AG04449 (cell line): ENCODE measurements around the gene GABARAP.
A peak's percentile ranks its signal among the peaks of the same experiment; 100 is the strongest.

Experiments used
- CTCF ChIA-PET: fragments of 350-600 bp; formaldehyde crosslinking; extraction: SDS; loops from one replicate; lab custom pipeline; 2021; ENCODE audit warnings: antibody characterized with exemption; lab: Yijun Ruan, JAX
- POLR2A ChIA-PET: fragments of 400-600, 350-600 bp; formaldehyde crosslinking; extraction: SDS; loops from one replicate; lab custom pipeline; 2020; ENCODE audit warnings: antibody characterized with exemption, inconsistent platforms; lab: Yijun Ruan, JAX
- DNase-seq: peaks from one replicate; pipeline ENCODE4 v3.0.0-alpha.2; 2010; ENCODE audit warnings: low read depth, low spot score
- H3K4me3 ChIP-seq: 2 replicates; pipeline ENCODE4 v1.5.1; 2011; ENCODE audit warnings: low read depth, mild to moderate bottlenecking, control low read depth, low read length
- TF ChIP-seq, protein P1 (sequence below): IDR thresholded peaks from one replicate; pipeline ENCODE4 v1.5.1; 2011; ENCODE audit warnings: mild to moderate bottlenecking, moderate library complexity, low read length, control low read depth, inconsistent platforms; ENCODE audit not compliant: insufficient read depth; ENCODE audit errors: missing control alignments

Gene GABARAP

DNA sequence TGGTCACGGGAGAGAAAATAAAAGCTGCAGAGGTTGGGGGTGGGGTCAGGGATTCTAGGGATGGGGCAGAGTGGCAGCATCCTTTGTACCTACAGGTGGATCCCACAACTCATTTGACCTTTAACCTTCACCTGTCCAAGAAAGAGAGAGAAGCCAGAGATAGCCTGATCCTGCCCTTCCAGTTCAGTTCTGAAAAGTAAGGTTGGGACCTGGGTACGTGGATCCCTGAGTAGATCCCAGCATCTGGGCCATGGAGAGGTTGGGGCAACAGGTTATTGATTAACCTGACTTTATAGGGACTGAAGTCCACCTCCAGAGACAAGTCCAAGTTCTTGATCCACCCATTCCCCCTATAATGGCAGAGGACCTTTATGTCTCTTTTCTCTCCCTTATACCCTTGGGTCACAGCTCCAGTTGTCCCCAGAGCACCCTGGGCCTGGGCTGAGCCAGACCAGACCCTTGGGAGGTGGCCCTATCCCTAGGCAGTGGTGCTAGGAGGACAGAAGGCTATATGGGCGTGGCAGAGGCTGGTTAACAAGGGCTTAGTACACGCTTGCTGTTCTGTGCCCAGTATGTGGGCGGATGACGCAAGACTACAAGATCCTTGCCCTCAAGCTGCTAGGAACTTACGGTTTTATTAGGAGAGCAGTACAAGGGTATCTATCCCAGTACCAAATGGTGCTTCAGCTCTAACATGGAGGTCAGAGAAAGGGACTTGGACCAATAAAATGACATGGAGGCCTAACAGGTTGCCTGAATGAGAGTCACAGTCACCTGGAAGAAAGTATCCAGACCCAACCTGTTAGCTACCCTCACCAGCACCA, 16.7 kb upstream of the GABARAP start:
- TF ChIP-seq, protein P1, sequence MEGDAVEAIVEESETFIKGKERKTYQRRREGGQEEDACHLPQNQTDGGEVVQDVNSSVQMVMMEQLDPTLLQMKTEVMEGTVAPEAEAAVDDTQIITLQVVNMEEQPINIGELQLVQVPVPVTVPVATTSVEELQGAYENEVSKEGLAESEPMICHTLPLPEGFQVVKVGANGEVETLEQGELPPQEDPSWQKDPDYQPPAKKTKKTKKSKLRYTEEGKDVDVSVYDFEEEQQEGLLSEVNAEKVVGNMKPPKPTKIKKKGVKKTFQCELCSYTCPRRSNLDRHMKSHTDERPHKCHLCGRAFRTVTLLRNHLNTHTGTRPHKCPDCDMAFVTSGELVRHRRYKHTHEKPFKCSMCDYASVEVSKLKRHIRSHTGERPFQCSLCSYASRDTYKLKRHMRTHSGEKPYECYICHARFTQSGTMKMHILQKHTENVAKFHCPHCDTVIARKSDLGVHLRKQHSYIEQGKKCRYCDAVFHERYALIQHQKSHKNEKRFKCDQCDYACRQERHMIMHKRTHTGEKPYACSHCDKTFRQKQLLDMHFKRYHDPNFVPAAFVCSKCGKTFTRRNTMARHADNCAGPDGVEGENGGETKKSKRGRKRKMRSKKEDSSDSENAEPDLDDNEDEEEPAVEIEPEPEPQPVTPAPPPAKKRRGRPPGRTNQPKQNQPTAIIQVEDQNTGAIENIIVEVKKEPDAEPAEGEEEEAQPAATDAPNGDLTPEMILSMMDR = no peak
- CTCF ChIA-PET = interaction anchor here (1.2 to 3.3 kb wide), 4 partner anchors 21 to 302 kb away, joined by 3 to 13 read pairs (median 8); no protein-coding TSS in a partner anchor
- POLR2A ChIA-PET = interaction anchor here (0.5 to 1.2 kb wide), 2 partner anchors 23 to 52 kb away, joined by 3 read pairs; partner anchors contain the start of gene SLC2A4
- no peak for DNase-seq
- no peak overlapping the region for H3K4me3 ChIP-seq

DNA sequence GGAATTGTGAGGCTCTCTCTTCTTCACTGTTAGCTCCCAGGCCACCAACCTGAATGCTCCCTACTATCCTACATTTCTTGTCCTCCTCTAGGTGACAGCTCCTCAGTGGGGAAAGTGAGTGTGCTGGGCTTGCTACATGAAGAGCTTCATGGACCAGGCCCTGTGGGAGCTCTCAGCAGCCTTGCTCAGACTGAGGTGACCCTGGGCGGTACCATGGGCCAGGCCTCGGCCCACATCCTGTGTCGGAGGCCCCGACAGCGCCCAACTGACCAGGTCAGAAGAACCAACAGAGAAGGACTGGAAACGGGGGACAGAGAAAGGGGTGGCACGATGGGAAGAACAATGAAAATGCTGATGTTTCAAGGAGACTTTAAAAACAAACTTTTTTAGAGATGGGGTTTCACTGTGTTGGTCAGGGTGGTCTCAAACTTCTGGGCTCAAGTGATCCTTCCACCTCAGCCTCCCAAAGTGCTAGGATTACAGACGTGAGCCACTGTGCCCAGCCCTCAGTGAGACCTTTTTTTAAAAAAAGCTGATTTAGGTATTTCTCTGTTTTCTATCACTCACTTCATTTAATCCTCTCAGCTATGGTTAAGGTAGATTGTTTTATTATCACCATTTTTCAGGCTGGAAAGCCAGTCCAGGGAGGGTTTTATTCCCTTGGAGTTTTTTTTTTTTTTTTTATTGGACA, 14.7 kb upstream of the GABARAP start:
- DNase-seq = no peak
- H3K4me3 ChIP-seq = no peak overlapping the region
- TF ChIP-seq, protein P1 = no peak
- CTCF ChIA-PET = interaction anchor here (0.7 to 1.4 kb wide), 4 partner anchors 24 to 303 kb away, joined by 3 to 7 read pairs (median 4); partner anchors contain the start of gene SLC2A4
- POLR2A ChIA-PET = no interaction called here

DNA sequence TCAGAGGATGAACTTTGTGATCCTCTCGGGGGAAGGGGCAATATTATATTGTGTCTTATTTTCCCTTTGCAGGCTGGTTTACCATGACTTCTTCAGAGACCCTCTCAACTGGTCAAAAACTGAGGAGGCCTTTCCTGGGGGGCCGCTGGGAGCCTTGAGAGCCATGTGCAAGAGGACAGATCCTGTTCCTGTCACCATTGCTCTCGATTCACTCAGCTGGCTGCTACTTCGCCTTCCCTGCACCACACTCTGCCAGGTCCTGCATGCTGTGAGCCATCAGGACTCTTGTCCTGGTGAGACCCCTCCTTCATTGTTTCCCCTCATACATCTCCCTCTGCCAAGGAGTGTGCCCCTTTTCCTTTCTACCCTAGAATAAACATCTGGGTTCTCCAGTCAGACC, 12.3 kb upstream of the GABARAP start:
- TF ChIP-seq, protein P1 = no peak
- DNase-seq = no peak
- POLR2A ChIA-PET = no interaction called here
- H3K4me3 ChIP-seq = no peak overlapping the region
- CTCF ChIA-PET = interaction anchor here (1.4 to 2.2 kb wide), 3 partner anchors 10 to 306 kb away, joined by 3 to 9 read pairs (median 3); partner anchors contain the start of gene SLC2A4

DNA sequence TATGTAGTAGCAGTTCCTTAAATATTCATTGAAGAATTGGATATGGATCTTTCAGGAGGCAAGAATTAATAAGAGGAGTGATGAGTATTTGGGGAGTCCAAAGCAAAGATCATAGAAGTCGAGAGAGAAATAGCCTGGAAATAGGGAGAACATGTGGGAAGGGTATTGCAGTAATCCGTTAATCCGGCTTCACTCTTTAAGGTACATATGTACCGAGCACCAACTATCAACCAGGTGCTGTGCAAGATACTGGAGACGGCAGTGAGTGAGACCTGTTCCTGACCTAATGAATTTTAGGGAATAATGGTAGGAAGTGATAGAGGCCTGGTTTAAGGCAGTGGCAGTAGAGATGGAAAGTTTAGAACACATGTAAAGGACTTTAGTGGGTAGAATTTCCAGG, 10.8 kb upstream of the GABARAP start:
- ChIA-PET POLR2A (no interaction called here), CTCF (interaction anchor here (2.2 kb wide), 1 partner anchor 12 kb away, joined by 9 read pairs; no protein-coding TSS in a partner anchor)
- DNase-seq = no peak
- TF ChIP-seq, protein P1 = no peak
- H3K4me3 ChIP-seq = peak overlapping the region; percentile 84

DNA sequence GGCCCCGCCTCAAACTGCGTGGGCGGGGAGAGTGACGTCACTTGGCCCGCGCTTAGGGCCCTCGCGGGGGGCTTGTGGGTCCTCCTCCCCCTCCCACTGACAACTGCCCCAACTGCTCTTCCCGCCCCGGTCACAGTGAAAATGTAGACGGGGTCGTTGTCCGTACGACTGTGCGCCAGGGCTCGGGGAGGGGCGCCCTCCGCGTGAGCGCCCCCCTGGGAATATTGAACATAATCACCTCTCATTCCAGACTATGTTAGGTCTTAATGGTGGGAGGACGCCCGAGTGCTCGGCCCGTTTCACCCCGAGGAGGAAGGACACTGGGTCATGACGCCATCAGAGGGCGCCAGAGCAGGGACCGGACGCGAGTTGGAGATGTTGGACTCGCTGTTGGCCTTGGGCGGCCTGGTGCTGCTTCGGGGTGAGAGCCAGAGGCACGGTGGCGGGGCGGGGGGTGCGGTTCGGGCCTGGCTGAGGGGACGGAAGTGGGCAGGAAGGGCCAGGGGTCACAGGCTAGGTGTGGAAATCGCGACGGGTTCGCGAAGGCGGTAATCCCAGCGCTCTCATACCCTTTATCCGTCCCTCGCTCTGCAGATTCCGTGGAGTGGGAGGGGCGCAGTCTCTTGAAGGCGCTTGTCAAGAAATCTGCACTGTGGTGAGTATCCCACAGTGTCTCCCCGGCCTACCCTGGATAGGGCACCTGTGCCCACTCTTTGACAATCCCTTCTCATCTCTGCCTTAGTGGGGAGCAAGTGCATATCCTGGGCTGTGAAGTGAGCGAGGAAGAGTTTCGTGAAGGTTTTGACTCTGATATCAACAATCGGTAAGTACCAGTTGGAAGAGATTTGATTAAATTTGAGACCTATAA, 10.2 kb upstream of the GABARAP start, which contains the start of gene ELP5:
Gene ELP5 (plus strand): TSS at position 40 of the 868 bp plus-strand sequence. CDS start 336 bp downstream, at position 376.
- ChIA-PET CTCF (interaction anchor here (1.3 kb wide), 1 partner anchor 43 kb away, joined by 3 read pairs; no protein-coding TSS in a partner anchor), POLR2A (interaction anchor here (1.0 to 1.2 kb wide), 2 partner anchors 10 to 13 kb away, joined by 3 to 6 read pairs; partner anchors contain the start of gene PHF23)
- TF ChIP-seq, protein P1 = peak; percentile 24
- H3K4me3 ChIP-seq = peak within 1 kb of the TSS; percentile 88
- peak; percentile 60 for DNase-seq
